ENCODE results near the gene SMC3.

The SMC3 gene

GRCh38 chr10:110644598-110645462, 77.3 kb downstream of the SMC3 start:
- DNase-seq (ENCODE audit: low read depth in 3 of 3, low spot score in 1 of 3) = no peak

- no peak for DNase-seq (ENCODE audit: low read depth in 3 of 3, low spot score in 1 of 3)
These were observed 79.1 kb downstream of the SMC3 start for GRCh38 chr10:110646417-110647135.

- DNase-seq (ENCODE audit: low read depth in 3 of 3, low spot score in 1 of 3) = no peak
These were observed 79.6 kb downstream of the SMC3 start for GRCh38 chr10:110647136-110647430.

GRCh38 chr10:110648692-110649346, 81.3 kb downstream of the SMC3 start:
- DNase-seq (ENCODE audit: low read depth in 3 of 3, low spot score in 1 of 3) = no peak

GRCh38 chr10:110649347-110650264, 82.1 kb downstream of the SMC3 start:
- DNase-seq (ENCODE audit: low read depth in 3 of 3, low spot score in 1 of 3) = no peak

- DNase-seq (ENCODE audit: low read depth in 3 of 3, low spot score in 1 of 3) = no peak
These were observed 82.8 kb downstream of the SMC3 start for GRCh38 chr10:110650265-110650668.

GRCh38 chr10:110651044-110651958, 83.8 kb downstream of the SMC3 start:
- DNase-seq (ENCODE audit: low read depth in 3 of 3, low spot score in 1 of 3) = no peak

GRCh38 chr10:110652475-110653118, 85.1 kb downstream of the SMC3 start:
- no peak for DNase-seq (ENCODE audit: low read depth in 3 of 3, low spot score in 1 of 3)
